OCI-M2 (cell line): Measurements from ENCODE around the gene RNF217.
"Not testable (repeated sequence)": the region's sequence is repeated elsewhere in the genome, so short reads cannot be mapped to it uniquely, and the experiment has no call there.

Experiments
- DNase-seq: peaks from one replicate; lab custom pipeline; 2025; ENCODE audit not compliant: unreplicated experiment; lab: John Stamatoyannopoulos, UW

Gene RNF217

DNA sequence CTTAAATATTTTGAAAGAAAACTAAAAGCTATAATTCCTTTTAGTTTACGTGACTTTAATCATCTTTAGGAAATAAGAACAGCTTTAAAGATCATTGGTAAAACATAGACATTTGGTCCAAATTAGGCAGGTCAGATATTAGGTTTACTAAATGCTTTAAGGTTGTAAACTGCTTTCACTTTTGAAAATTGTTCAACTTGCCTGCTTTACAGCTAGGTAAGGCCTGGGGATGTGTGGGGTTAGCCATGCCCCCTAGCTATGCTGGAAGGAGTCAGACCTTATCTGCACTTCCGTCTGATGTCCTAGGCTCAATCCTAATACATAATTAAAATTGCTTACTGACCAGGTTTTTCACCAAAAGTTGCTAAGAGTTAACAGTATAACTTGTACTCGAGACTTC lies 160.8 kb downstream of the RNF217 start:
- DNase-seq = no peak

DNA sequence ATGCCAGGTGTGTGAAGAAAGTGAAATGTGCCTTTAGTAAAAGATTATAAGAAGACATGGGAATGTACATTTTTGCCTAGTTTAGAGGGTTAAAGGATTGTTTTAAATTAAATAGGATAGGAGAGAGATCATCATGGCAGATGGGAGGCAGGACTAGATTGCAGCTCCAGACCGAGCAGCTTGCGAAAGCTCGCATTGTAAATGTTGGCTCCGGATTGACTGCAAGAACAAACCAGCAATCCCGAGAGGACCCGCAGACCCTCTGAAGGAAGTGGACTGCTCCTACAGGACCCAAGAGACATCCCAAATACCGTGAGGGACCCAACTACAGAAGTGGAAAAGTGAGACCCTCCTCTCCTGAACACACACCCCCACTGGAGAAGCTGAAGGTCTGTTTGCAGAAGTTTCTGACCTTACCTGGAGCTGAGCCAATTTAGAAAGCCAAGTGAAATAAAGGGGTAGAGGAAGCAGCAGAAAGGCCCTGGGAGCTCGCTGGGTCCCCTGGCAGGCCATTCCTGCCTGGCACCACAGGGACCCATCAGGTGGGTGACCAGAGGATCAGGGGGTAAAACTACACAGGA lies 161.3 kb downstream of the RNF217 start:
- DNase-seq = no peak

DNA sequence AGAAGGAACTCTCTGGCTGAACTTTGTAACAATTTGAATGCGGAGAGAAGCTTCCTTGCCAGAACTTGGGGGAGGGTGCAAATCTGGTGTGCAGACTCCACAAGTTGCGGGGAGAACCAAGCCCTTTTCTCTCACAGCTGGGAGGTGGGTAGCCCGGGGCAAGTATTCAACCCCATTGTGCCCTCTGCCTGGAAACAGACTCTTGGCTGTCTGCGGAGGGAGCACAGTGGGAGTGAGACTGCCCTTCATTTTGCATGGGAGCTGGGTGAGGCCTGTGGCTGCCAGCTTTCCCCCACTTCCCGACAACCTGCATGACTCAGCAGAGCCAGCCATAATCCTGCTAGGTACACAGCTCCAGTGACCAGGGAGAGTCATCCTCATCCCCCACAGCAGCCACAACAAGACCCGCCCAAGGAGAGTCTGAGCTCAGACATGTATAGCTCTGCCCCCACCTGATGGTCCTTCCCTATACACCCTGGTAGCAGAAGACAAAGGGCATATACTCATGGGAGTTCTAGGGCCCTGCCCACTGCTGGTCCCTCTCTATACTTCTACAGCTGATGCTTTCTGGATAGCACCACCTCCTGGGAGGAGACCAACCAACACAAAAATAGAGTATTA lies 161.9 kb downstream of the RNF217 start:
- DNase-seq = no peak

DNA sequence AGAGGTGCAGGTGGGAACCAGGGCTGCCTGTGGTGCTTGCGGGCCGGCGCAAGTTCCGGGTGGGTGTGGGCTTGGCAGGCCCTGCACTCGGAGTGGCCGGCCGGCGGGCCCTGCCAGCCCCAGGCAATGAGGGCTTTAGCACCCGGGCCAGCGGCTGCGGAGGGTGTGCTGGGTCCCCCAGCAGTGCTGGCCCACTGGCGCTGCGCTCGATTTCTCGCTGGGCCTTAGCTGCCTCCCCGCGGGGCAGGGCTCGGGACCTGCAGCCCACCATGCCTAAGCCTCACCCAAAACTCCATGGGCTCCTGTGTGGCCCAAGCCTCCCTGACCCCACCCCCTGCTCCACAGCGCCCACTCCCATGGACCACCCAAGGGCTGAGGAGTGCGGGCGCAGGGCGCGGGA lies 163.6 kb downstream of the RNF217 start:
- DNase-seq = not testable (repeated sequence)

DNA sequence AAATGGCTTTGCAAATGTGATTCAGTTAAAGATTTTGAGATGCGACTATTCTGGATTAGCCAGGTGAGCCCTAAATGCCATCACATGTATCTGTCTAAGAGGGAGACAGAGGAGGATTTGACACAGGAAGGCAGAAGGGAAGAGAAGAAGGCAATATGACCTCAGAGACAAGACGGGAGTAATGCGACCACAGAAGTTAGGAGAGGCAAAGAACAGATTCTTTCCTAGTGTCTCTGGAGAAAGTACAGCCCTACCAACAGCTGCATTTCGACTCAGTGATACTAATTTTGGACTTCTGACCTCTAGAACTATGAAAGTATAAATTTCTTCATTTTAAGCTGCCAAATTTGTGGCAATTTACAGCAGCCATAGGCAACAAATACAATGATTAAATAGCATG lies 167.1 kb downstream of the RNF217 start:
- DNase-seq = no peak

DNA sequence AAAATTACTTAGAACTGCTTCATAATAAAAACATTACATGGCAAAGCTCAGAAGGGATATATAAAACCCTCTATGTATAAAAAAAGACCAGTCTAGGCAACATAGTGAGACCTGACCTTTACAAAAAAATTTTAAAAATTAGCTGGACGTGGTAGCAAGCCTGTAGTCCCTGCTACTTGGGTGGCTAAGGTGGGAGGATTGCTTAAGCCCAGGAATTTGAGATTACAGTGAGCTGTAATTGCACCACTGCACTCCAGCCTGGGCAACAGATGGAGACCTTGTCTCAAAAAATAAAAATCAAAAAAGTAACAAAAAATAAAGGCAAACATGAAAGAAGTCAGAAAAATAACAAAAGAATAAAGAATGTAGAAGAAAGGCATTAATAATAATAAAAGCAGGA lies 169.8 kb downstream of the RNF217 start:
- no peak for DNase-seq

DNA sequence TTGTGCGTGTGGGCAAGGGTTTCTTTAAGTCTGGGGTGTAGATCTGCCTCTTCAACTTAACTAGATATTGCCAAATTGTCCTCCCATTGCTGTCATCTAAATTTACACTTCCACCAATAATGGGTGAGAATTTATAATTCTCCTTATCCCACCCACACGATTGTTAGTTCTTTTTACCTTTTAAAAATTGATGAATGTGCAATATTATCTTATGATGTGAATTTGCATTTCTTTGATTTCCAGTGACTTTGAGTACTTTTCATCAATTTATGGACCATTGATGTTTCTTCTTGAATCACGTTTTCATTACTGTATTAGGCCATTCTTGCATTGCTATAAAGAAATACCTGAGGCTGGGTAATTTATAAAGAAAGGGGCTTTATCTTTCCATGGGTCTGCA lies 174.1 kb downstream of the RNF217 start:
- no peak for DNase-seq

DNA sequence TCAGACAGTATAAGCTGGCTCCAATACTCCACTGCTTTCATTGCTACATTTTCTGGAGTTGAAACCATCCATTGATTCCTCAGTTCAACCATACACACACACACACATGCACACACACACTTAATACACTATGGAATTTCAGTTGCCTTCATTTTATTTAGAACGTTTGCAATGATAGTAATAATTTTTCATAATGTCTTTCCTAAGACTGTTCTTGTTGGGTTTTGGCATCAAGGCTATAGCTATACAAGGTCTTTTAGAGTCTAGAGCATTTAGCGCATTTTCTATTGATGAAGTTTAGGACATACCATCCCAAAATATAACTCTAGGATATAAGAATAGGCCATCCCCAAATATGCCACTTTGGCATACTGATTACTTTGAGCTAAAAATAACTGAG lies 175.8 kb downstream of the RNF217 start:
- DNase-seq = no peak

DNA sequence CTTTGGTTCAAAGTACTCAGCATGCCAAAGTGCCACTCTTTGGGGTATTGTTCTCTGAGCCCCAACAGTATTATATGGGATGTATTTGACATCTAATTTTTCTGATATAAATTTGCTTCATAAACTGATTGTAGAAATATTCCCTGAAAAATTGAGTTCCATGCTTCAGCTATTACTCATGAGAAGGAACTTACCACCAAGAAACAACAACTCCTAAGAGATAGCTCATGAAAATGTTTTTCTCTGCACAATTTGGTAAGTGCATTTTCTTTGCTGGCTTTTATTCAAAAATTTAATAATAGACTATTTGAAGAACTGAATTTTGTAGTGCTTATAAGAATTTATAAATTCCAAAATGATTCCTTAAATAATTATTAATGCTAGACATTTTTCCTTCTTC lies 178.6 kb downstream of the RNF217 start:
- DNase-seq = no peak
